HG02885 (cell line): ENCODE results near the gene CCSER2.
"Not testable (repeated sequence)": the region's sequence is repeated elsewhere in the genome, so short reads cannot be mapped to it uniquely, and the experiment has no call there.

Experiments used
- ATAC-seq: cut with Tn5 transposase; IDR thresholded peaks from one replicate; pipeline ENCODE4 v1.9.1; 2021; ENCODE audit warnings: mild to moderate bottlenecking; ENCODE audit not compliant: unreplicated experiment, poor library complexity

Gene CCSER2

DNA sequence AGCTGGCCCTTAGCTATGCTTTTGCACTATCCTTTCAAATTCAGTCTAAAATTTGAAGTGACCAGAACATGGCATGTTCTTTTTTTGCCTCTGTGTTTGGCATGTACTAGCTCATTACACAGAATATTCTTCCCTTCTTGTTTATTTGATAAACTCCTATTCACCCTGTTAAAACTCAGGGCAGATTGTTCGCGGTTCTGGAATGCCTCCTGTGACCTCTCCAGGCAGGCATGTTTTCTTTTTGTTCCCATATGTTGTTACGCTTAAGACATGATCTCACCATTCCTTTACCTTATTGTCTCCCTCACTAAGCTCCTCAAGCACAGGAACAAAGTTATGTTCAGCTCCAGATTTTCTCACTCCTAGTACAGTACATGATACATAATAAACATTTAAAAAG lies 181.7 kb downstream of the CCSER2 start:
- no peak for ATAC-seq

DNA sequence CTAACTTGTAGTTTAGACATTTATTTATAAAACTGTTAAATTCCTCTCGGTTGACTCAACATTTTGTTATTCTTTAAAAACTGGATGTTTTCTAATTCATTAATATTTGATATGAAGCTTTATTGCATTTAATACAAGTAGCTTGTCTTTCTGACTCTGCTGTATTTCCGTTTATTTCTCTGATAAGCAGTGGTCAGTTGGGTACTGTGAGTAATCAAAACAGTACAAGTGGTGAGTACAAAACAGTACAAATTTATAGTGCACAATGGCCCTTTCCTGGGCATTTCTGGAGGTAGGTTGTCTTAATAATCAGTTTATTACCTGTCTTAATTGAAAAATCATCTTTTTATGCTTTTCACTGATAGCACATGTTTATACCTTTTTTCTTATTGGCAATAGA lies 182.7 kb downstream of the CCSER2 start:
- ATAC-seq = no peak

DNA sequence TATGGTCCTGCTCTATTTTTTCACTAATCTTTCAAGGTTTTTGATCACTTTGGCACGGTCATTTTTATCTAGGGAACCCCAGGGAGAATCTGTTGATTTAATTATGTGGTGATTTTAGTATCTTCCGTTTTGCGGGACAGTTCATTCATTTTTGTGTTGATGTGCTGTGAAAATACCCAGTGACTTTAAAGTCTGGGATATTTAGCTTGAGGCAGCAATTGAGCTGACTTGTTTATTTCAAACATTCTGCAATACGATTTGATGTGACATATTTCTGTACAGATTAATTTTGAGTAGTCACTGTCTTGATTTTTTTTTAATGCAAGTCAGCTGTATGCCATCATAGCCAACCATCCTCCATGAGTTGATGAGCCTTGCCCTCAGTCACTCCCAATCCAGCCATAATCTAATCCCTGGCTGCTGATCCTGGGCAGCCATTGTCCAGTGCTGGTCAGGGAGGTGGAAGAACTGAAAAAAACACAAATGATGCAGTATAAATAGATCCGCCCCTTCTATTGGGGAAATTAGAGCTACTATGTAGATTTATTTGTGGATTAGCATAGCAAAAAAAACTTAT lies 183.4 kb downstream of the CCSER2 start:
- no peak for ATAC-seq

DNA sequence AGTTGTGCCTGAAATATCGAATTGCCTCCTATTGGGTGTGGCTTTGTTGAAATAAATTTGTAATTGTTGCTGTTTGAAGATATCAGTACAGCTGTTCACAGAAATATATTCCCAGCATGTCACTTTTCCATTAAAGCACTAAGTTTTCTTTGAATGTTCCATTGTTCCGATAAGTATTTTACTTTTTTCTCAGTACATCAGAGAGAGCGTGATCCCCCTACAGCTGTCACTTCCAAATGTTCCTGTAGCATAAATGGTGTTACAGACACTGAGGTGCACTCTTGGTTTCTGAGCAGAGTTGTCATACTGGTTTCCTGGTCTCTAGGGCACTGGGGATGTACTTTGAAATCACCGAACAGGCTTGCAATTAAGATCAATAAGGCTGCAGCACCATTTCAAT lies 189.2 kb downstream of the CCSER2 start:
- no peak for ATAC-seq

DNA sequence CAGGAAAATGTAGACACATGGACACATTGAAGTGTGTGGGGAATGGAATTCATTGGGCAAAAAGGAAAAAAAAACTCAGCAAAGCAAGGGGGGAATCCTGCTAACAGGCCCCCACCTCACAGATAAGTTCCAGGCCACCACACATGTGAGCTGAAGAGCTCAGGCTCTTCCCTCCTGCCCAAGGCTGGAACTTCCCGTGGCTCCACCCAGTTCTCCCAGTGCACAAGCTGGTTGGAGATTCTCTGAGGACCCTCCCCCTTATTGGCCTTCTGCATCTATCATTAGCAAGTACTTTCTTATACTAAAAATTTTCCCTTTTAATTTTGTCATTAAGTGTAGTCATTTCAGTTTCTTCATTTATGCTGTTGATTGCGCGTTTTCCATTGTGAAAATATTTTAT lies 190.8 kb downstream of the CCSER2 start:
- ATAC-seq = no peak

DNA sequence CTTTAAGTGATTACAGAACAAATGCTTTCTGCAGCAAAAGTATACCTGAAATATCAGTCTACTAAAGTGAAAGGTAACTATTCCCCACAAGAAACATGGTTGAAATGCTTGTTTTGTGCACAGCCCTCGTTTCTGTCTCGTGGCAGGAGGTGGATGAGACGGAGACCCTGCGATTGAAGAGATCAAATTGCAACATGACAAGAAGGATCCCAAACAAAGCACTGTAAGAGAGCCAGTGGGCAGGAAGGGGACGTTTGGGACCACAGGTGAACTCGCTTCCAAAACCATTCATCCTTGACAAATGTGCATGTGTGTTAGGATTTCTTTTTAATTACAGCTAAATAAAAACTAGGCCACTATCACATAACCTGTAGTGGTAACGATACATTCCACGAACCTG lies 192.6 kb downstream of the CCSER2 start:
- ATAC-seq = no peak

DNA sequence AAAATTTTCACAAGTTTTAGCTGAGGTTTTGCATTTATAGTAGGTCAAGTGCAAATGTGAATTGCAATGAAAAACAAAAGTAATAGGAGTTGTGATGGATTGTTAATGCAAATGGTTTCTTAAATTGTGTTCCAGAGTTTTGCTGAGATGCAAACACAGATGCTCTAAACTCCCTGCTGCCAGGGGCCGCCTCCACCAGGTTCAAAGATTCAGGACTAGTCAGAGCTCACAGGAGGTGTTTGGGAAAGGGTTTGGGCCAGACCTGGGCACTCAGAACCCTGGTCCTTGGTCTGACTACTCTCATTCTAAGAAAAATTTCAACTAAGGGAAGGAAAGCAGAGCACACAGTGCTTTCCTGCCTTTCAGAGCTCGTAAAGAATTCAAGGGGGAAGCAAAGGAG lies 193.1 kb downstream of the CCSER2 start:
- no peak for ATAC-seq

DNA sequence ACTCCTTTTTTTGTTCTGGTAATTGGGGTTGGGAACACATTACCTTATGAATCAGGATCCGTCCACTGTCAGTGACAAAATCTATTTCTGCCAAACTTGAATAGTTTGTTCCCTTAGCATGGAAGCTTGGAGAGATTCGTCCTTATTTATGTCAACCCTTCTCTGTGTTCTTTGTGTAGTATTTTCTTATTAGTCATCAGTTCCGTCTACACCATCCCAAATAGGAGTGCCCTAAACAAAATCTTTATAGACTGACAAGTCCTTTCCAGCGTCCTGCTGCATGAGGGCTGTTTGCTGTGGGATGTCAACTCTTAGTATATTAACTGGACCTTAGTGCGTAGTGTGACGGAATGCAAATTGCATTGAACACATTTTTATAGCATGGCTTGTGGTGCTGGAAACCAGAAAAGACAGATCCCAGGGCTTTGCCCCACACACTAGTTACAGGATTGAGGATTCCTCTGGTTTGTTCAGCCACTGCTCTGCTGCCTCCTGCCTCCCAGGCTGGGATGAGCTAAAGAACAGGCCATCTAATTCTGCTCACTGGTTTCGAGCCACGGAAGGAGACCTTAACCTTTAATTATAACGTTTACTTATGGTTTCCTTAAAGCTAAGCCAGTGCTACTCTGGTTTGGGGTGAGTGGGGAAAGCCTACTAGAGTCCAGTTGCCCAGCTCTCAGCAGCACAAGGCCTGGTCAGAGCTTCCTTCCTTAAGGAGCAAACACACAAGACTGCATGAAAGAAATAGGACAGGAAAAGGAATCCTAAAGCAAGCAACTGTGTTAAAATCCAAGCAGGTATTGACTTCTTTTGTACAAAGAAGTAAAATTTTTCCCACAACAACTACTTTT lies 194.4 kb downstream of the CCSER2 start:
- ATAC-seq = no peak

DNA sequence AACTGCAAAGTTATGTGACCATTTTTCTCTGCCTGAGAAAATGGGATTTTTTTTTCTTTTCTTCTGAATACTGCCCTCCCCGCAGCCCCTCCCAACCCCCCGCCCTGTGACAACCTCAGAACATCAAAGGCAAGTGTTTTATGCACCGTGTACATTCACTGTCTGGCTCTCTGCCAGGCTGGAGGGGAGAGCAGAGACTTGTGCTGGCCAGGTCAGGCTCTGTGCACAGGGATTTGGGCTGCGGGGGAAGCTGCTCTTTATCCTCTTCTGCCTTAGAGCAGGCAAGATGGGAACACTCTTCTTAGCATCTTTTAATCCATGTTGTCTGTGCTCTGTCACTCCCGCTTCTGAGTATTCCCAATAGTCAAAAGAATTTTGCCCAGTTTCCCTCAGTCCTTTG lies 195.1 kb downstream of the CCSER2 start:
- ATAC-seq = no peak

DNA sequence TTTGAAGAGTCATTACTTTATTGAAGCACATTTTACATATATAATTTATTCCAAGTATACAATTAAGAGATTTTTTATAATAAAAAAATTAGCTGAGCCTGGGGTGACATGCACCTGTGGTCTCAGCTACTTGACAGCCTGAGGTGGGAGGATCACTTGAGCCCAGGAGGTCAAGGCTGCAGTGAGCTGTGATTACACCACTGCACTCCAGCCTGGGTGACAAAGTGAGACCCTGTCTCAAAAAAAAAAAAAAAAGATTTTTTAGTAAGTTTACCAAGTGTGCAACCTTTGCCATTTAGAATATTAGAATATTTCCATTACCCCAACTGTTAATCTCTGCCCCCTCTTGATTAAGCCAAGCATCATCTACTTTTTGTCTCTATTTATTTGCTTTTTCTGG lies 196.0 kb downstream of the CCSER2 start:
- ATAC-seq = no peak

DNA sequence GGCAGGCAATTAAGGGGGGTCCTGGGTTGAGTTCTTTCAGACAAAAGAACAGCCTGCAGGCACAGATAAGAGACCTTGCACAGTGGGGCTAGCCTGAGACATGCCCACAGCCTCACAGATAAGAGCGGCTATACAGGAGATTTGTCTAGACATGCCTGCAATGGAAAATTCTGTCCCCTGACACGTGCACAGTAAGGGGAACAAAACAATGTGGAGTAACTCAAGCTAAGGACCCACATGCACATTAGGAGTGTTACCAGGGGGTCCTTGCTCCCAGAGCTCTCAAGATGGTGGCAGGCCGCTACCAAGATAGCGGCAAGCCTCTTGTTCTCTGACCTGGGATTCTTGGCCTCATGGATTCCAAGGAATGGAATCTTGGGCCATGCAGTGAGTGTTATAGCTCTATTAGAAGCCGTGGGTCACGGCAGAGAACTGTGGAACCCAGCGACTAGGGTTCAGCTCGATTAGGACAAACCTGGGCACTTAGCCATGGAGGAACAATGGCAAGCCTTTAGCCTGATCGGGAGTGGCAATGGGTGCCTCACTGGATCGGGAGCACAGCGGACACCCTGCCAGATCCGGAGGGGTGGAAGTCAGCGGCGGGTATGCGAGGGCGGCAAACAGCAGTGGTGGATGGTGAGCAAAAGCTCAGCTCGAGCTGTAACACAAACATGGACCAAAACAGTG lies 196.9 kb downstream of the CCSER2 start:
- no peak for ATAC-seq

DNA sequence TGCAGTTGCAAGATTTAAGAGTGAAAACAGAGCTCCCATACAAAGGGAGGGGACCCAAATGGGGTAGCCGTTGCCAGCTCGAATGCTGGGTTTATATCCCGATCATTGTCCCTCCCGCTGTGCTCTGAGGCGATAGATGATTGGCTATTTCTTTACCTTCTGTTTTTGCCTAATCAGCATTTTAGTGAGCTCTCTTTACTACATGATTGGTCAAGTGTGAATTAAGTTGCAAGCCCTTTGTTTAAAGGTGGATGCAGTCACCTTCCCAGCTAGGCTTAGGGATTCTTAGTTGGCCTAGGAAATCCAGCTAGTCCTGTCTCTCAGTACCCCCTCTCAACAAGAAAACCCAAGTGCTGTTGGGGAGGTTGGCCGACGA lies 197.4 kb downstream of the CCSER2 start:
- not testable (repeated sequence) for ATAC-seq

DNA sequence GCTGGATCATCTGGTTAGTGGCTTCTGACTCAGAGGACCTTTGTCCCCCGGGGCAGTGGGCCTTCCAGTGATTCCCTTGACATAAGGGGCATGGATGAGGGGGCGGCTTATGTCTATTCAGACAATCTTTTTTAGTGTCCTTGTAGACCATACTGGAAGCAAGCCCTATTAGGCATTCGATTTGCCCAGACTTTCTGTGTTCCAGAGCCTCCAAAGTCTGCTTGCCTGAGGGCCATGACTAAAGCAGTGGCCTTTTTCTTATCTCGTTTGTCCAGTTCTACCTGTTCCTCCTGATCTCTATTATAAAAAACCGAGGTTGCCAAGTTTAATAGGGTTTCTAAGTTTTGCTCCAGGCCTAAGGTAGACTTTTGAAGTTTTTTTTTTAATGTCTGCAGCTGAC lies 199.0 kb downstream of the CCSER2 start:
- ATAC-seq = not testable (repeated sequence)

DNA sequence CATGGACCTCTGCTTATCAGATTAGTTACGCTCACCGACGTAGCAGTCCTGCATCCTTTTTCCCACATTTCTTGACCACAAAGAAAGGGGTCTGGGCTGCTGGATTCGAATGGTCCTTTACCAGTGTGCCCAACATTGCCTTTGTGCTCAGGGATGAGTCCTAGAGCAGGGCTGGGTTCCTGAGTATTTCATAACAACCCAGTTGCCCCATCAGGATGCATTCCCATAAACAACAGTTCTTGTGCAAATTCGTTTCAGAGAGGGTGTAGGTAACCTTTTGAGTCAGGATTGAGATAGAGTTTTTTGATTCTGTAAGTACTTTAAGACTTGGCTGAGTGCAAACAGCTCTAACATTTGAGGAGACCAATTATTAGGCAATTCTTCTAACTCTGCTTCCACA lies 200.1 kb downstream of the CCSER2 start:
- ATAC-seq = not testable (repeated sequence)

DNA sequence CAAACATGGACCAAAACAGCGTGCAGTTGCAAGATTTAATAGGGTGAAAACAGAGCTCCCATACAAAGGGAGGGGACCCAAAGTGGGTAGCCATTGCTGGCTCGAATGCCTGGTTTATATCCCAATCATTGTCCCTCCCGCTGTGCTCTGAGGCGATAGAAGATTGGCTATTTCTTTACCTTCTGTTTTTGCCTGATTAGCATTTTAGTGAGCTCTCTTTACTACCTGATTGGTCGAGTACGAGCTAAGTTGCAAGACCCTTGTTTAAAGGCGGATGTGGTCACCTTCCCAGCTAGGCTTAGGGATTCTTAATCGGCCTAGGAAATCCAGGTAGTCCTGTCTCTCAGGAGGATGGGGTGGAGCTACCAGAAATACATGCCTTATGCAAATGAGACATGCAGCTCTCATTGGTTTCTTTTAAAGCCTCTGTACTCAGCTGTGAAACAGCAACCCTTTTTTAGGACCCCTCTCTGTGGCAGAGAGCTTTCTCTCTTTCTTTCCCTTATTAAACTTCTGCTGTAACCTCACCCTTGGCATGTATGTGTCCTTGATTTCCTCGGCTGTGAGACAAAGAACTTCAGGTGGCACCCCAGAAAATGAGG lies 202.4 kb downstream of the CCSER2 start:
- ATAC-seq = no peak

DNA sequence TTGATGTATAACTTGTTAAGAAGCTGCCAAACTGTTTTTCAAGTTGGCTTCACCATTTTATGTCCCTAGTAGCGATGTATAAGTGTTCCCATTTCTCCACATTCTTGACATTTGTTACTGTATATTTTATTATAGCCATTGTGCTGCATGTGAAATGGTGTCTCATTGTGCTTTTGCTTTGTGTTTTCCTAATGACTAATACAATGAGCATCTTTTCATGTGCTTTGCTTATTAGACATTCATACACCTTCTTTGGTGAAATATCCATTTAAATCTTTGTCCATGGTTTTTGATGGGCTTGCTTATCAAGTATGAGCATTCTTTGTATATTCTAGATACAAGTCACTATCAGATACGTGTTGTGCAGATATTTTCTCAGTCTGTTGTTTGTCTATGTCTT lies 203.0 kb downstream of the CCSER2 start:
- ATAC-seq = no peak

DNA sequence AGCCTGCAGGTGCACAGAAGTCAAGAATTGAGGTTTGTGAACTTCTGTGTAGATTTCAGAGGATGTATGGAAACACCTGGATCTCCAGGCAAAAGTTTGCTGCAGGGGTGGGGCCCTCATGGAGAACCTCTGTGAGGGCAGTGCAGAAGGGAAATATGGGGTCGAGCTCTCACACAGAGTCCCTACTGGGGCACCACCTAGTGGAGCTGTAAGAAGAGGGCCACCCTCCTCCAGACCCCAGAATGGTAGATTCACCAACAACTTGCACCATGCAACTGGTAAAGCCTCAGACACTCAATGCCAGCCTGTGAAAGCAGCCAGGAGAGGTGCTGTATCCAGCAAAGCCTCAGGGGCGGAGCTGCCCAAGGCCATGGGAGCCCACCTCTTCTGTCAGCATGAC lies 205.8 kb downstream of the CCSER2 start:
- no peak for ATAC-seq

DNA sequence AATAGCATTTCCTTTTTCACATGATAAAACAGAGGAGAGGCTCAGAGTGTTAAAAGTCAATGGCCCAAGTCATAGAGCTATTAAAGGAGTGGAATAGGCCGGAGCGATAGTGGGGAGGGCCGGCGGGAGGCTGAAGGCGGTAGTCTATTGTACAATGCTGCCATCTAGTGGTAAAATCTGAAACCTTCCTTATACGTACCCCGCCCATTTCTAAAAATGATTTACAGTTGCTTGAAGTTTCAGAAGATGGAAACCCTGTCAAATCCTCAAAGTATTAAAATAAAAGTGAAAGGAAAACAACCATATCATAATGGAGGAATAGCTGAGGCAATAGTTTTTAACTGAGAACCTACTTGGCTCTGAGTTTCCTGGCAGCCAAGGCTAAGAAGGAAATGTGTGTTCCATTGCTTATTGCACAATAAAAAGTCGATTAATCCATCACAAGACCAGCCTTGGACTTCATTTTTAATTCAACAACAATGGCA lies 209.1 kb downstream of the CCSER2 start:
- peak; percentile 71 for ATAC-seq

DNA sequence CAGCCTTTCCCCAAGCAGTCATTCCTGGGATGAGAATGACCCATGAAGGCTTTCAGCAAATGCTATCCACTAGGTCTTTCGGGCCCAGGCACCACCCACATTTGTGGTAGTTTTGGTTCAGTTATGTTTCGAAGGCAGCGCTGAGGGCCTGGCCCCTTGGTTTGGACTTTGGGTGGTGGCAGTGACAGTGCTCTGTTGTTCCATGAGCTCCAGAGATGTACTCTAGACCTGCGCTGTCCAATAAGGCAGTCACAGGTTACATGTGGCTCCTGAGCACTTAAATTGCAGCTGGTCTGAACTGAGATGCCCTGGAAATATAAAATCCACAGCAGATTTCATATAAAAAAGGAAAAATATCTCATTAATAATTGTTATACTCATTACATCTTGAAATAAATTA lies 209.6 kb downstream of the CCSER2 start:
- no peak for ATAC-seq

DNA sequence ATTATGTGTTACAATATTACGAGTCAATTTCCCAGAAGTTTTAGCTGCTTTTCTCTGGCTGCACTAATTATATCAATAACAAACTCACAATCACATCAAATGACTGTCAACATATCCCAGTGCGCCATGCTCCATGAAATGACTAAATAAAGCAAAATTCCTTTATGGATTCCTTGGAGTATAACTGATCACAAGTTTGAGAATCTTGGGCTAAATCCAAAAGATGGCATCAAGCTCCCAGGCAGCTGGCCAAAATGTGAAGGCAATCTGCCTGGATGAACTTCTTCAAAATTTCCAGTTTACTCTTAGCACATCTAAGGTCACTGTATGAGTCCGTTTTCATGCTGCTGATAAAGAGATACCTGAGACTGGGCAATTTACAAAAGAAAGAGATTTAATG lies 210.8 kb downstream of the CCSER2 start:
- ATAC-seq = no peak

DNA sequence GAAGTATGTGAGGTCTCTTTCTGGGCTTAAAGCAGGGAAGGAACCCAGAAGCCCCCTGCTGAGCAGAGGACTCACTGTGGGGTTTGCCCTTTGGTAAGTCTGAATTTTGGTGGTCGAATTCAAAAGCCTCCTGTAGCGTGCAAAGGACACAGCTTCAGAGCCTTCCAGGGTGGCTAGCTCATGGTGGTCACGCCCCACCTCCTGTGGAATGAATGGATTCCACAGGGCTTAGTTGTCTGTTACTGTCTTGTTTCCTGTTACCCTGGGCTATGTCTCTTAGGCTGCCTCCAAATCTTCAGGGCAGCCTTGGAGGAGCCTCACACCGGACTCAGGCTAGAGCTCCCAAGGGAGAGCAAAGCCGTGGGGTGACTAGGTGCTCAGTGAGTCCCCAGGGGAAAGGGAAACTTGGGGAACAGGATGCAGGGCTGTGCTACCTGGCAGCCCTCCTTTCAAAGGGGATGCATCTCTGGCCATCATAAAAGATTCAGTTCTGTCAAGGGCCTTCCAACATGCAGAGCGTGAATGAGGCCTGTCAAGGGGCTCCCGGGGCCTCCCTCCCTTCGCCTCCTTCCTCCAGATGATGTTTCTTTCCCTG lies 211.7 kb downstream of the CCSER2 start:
- ATAC-seq = peak; percentile 13
